ENCODE measurements around the gene TSPOAP1.
"Not testable (repeated sequence)": the region's sequence is repeated elsewhere in the genome, so short reads cannot be mapped to it uniquely, and the experiment has no call there.

The TSPOAP1 gene

GRCh38 chr17:58360296-58361063 is 31.9 kb upstream of the TSPOAP1 start:
- no peak for DNase-seq (ENCODE audit: low read depth)

DNA sequence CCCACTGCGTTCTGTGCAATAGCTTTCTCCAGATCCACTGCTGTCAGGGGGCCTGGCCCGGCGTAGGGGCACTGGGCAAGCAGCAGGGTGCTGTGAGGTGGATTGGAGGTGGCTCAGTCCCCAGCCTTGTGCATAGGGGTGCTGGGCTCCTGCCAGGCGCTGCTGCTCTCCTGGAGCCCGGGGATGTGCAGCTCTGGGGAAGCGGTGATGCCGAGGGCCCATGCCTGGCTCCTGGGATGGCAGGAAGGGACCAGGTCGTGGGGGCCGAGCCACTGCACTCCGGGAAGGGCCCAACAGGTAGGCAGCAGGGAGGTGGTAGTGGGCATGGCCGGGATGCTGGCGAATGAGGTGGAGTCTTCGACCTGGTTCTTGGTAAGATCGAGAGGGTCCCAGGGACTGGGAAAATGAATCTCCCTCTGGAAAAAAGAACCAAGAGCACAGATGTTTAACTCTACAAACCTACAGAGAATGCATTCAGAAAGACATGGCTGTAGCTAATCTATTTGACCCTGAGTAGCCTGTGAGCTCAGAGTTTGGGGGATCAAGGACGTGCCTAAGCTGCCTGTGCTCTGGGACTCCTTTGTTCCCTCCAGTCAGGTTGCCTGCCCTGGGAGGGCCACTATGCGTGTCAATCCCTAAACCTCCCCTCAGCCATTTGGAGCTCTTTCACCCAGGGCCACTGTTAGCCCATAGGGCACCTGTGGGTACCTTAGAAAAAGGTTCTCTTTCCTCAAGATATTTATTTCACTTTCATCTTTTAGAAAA is 30.0 kb upstream of the TSPOAP1 start:
- no peak for DNase-seq (ENCODE audit: low read depth)

- no peak for DNase-seq (ENCODE audit: low read depth)
These were observed 29.0 kb upstream of the TSPOAP1 start for GRCh38 chr17:58357312-58358297.

- DNase-seq (ENCODE audit: low read depth) = no peak
These were observed 27.6 kb upstream of the TSPOAP1 start for GRCh38 chr17:58356231-58356630.

DNA sequence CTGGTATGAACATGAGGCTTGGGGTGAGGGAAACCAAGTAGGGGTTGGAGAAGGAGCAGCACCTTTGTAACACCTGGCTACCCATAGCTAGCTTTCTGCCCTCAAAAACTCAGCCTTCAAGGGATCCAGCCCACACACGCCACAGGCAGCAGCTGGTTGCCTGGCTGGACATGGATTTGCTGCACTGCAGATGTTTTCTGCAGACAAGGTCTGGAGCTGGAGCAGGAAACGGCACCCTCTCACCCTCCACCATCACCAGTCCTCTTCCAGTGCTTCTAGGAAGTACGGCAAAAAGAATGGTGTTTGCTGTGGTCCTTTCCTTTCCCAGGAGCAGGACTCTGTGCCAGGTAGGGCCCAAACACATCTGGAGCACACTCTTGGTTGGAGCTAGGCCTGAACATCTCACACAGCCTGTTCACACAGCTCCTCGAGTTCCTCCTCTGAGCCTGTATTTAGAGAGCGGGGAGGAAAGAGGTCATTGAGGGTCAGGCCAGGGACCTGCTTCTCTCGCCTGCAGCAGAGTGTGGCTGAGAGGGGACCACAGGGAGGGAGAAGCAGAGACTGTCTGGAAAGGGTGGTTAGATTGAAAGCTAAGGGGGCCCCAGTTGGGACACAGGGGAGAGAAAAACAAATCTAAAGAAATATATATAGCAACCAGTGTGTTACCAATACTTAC is 26.1 kb upstream of the TSPOAP1 start:
- no peak for DNase-seq (ENCODE audit: low read depth)

- DNase-seq (ENCODE audit: low read depth) = no peak
These were observed 24.8 kb upstream of the TSPOAP1 start for GRCh38 chr17:58353389-58353825.

DNA sequence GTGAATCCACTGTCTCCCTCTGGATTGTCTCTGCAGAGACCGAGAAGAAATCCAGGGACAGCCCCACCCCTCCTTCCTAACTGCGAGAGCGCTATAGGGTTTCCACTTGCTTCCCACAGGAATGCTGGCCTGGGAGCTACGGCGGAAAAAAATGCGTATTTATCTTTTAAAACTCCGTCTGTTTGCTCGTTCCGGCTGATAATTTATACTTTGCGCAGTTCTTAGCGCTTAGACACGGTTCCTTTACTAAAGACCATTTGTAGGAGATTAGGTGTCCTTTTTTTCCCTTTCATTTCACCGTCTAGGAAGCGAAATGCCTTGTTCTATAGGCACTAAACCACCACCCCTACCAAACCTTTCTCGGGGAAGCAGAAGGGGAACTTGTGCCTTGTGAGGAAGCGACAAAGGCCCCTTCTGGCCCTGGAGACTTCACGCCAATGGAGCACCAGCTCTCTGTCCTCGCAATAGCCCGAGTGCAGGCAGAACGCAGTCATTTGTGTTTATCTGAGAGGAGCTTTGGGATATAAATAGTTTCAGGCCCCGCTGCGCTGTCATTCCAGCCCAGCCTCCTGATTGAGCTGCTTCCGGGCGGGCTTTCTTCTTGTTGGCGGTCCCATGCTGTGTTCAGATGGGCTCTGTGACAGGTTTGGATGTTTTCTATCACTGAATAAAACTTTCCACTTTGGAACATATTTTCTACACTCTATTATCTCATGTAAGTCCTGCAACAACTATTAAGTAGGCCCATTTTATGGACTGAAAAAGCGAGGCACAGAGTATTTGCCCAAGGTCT is 24.2 kb upstream of the TSPOAP1 start:
- no peak for DNase-seq (ENCODE audit: low read depth)

DNA sequence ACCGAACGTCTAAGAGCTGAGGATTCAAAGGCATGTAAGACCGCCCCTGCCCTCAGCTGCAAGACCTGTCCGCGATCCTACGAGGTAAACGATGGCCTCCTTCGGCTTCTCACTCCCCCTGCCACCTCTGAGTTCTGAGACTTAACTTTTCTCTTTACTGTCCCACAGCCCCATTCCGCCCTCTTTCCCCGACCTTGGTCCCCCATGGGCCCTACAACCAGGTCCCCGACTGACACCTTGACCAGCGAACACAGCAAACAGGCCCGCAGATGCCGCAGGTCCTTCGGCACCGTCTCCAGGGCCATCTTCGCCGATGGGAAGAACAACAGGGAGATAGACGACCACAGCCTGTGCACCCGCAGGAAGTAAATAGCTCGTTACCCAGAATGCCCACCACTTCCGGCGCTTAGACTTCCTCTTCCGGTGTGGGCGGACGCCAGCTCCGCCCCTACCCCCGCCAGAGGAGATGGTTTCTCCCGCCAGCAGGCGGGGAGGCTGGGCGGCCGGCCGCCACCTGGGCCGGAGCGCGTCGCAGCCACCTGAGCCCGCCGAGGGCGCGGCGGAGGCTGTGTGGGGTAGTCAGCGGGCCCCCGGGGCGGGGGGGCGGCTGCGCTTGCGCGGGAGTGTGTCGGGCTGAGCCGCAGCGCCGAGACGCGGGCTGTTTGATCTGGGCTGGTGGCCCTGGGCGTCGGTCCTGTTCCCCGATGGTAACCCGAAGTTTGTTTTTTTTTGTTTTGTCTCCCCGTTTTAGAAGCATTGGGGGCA is 23.4 kb upstream of the TSPOAP1 start, which contains the start of gene SUPT4H1:
TSS of gene SUPT4H1 (minus strand) at position 371 of the 765 bp plus-strand sequence. CDS start at position 305, 66 bp downstream.
- no peak for DNase-seq (ENCODE audit: low read depth)

DNA sequence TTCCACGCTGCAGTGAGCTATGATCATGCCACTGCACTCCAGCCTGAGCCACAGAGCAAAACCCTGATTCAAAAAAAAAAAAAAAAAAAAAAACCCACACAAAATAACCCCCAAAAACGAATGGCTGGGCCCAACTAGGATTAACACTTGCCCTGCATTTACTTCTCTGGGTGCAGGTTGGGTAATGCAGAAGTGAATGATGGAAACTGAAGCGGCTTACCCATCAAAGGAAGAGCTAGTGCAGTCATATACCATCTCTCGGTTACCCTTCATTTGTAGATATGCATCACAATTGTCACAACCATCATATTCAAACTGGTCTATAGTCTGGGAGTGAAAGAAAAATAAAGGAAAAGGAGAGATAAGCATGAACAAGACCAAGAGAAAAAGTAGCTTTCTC is 22.6 kb upstream of the TSPOAP1 start:
- DNase-seq (ENCODE audit: low read depth) = no peak

DNA sequence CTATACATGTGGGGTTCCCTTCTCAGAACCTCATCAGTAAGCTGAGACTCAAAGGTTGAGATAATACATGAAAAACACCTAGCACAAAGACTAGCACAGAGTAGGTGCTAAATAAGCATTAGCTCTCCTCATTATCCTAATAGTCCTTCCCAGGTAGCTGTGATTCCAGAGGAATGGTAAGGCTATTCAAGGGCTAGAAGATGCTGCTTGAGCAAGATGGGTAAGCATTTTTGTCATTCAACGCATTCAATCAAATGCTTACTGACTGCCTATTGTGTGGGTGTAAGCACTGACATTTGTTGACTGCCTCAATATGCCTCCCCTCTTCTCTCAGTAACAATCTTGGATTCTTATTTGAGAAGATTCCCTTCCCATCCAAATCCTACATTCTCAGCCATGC is 19.4 kb upstream of the TSPOAP1 start:
- no peak for DNase-seq (ENCODE audit: low read depth)

GRCh38 chr17:58345500-58345899 is 16.9 kb upstream of the TSPOAP1 start:
- DNase-seq (ENCODE audit: low read depth) = no peak

DNA sequence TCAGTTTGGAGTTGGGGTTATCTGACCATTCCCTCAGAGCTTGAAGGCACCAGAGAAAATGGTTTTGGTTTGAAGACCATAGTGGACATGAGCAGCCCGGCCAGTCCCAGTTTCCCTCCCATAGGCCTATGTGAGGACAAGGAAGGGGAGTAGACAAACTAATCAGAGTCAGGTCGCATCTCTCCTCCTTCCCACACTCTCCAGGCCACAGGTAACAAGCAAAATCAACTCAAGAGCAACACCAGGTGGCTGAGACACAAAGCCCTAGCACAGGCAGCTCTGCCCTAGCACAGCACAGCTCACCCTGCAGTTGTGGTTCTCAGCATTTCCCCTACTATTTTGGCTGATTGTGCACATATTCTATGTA is 16.2 kb upstream of the TSPOAP1 start:
- DNase-seq (ENCODE audit: low read depth) = no peak

DNA sequence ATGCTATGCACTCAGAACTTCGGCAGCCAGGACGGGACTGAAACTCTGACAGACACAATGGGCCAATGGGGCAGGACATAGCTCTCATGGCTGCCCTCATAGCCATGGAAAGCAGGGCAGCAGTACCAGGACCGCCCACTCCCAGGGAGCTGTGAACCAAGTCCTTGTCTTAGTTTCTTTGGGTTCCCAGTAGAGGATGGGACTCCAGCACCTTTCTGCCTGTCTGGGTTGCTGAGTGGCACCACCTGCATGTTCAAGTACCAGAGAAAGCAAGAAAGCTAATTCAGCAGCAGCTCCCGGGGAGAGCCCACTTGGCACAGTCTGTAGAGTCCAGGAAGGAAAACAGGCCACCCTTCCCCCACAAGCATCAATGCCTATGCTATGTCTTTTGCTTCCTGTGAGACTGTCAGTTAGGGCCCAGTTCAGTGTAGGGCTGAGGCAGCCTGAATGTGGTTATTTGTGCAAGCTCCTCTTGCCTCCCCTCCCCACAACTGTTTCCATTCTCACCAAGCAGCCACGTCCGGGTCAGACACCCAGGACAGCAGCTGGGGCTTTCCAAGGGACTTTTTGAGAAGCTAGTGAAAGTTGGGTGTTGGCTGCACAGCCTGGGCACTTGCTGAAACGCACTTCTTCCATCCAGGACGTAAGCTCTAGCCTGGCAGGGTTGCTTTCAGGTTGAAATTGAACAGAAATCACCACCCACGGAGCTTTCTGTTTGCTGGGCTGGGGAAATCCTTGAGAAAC is 15.6 kb upstream of the TSPOAP1 start:
- no peak for DNase-seq (ENCODE audit: low read depth)

DNA sequence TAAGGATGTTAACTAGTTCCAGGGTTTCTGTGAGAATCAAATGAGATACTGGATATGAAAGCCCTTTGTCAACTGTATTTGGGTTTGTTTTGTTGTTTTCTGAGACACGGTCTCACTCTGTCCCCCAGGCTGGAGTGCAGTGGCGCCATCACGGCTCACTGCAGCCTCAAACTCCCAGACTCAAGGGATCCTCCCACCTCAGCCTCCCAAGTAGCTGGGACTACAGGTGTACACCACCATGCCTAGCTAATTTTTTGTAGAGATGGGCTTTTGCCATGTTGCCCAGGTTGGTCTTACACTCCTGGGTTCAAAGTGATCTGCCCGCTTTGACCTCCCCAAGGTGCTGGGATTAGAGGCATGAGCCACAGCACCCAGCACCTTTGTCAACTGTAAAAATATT is 14.5 kb upstream of the TSPOAP1 start:
- DNase-seq (ENCODE audit: low read depth) = no peak

- DNase-seq (ENCODE audit: low read depth) = no peak
These were observed 13.4 kb upstream of the TSPOAP1 start for GRCh38 chr17:58341861-58342475.

- not testable (repeated sequence) for DNase-seq (ENCODE audit: low read depth)
These were observed 12.7 kb upstream of the TSPOAP1 start for GRCh38 chr17:58341136-58341860.

DNA sequence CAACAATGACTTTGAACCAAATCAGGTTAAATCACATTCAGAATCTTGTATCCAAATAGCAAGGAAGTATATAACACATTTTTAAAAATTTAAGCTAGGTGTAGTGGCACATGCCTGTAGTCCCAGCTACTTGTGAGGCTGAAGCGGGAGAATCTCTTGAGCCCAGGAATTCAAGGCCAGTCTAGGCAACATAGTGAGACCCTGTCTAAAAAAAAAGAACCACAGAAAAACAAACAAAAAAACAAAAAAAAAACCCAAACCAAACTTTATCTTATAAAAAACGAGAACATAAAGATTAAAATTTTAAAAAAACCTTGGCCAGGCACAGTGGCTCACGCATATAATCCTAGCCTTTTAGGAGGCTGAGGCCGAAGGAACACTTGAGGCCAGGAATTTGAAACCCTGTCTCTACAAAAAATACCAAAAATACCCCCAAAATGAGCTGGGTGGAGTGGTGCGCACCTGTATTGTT is 11.8 kb upstream of the TSPOAP1 start:
- no peak for DNase-seq (ENCODE audit: low read depth)
